ENCODE results near the gene ZFAND3.

- TF ChIP-seq CTCF (conservative IDR thresholded peaks at IDR 0.05; ENCODE audit: low read depth, low read length) (no peak), EZH2 (IDR thresholded peaks at IDR 0.05; ENCODE audit: borderline replicate concordance, low read depth, low read length, poor library complexity, severe bottlenecking) (no peak)
Measured at GRCh38 chr6:37856285-37856684, 36.8 kb downstream of the ZFAND3 start.
